DND-41 (cell line): ENCODE results near the gene SLITRK6.

ENCODE experiments used
- CTCF ChIP-seq: IDR thresholded peaks from 2 replicates; pipeline ENCODE4 v1.5.1; 2012; ENCODE audit warnings: borderline replicate concordance, low read length, moderate library complexity, mild to moderate bottlenecking; ENCODE audit not compliant: poor library complexity, severe bottlenecking; ENCODE audit errors: extremely low read depth
- EZH2 ChIP-seq: IDR thresholded peaks from 3 replicates; pipeline ENCODE4 v1.6.1; 2012; ENCODE audit warnings: borderline replicate concordance, low read depth, mild to moderate bottlenecking, moderate library complexity, low read length, inconsistent platforms; ENCODE audit not compliant: severe bottlenecking

DNA sequence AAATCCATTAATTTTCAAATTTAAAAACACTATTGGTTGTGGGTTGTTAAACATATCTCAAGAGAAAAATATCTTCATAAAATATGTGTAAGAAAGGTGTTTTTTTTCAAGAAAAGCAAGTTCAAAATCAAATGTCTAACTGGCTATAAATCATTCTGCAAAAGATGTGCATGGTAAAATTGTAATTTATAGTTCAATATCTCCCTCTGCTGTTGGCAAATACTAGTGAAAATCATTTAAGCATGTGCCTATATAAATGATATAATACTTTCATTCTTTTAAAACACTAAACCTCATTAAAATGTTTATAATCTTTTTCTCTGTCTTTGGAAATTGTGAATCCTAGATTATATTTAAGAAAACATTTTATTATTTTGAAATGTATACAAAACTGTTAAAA lies 17.2 kb upstream of the SLITRK6 start:
- TF ChIP-seq CTCF = peak; percentile 35
- TF ChIP-seq EZH2 = no peak
